IPS DF 4.7 (cell line): ENCODE results near the gene IREB2.
"Not testable (repeated sequence)": the region's sequence is repeated elsewhere in the genome, so short reads cannot be mapped to it uniquely, and the experiment has no call there.

Source experiments
- DNase-seq: peaks from one replicate; pipeline ENCODE4 v3.0.0-alpha.2; 2013; ENCODE audit warnings: low spot score; ENCODE audit errors: extremely low read depth

Gene IREB2

GRCh38 chr15:78437762-78438618, at the start of gene IREB2:
Gene IREB2 (plus strand): TSS chr15:78438216. CDS start chr15:78438338, 122 bp downstream.
- peak; percentile 94 for DNase-seq

- no peak for DNase-seq
Measured at GRCh38 chr15:78388865-78389264, 49.2 kb upstream of the IREB2 start.

GRCh38 chr15:78389322-78389721, 48.7 kb upstream of the IREB2 start:
- no peak for DNase-seq

- DNase-seq: no peak
Measured at GRCh38 chr15:78389738-78390137, 48.3 kb upstream of the IREB2 start.

- no peak for DNase-seq
Measured at GRCh38 chr15:78390242-78390641, 47.8 kb upstream of the IREB2 start.

- no peak for DNase-seq
Measured at GRCh38 chr15:78390826-78391225, 47.2 kb upstream of the IREB2 start.

GRCh38 chr15:78391781-78392180, 46.2 kb upstream of the IREB2 start:
- no peak for DNase-seq

GRCh38 chr15:78392430-78392829, 45.6 kb upstream of the IREB2 start:
- DNase-seq: no peak

GRCh38 chr15:78393137-78393536, 44.9 kb upstream of the IREB2 start:
- no peak for DNase-seq

GRCh38 chr15:78394026-78394425, 44.0 kb upstream of the IREB2 start:
- no peak for DNase-seq

GRCh38 chr15:78394981-78395616, 42.9 kb upstream of the IREB2 start:
- peak; percentile 72 for DNase-seq

GRCh38 chr15:78396186-78396814, 41.7 kb upstream of the IREB2 start:
- no peak for DNase-seq

GRCh38 chr15:78396976-78397375, 41.0 kb upstream of the IREB2 start:
- DNase-seq: no peak

- no peak for DNase-seq
Measured at GRCh38 chr15:78397382-78397781, 40.6 kb upstream of the IREB2 start.

- DNase-seq: no peak
Measured at GRCh38 chr15:78398076-78398825, 39.8 kb upstream of the IREB2 start.

- no peak for DNase-seq
Measured at GRCh38 chr15:78399091-78399490, 38.9 kb upstream of the IREB2 start.

GRCh38 chr15:78402061-78402610, 35.9 kb upstream of the IREB2 start:
- DNase-seq: no peak

GRCh38 chr15:78404125-78404524, 33.9 kb upstream of the IREB2 start:
- no peak for DNase-seq

- not testable (repeated sequence) for DNase-seq
Measured at GRCh38 chr15:78404796-78405195, 33.2 kb upstream of the IREB2 start.

- DNase-seq: no peak
Measured at GRCh38 chr15:78405336-78405924, 32.6 kb upstream of the IREB2 start.

GRCh38 chr15:78406016-78406585, 31.9 kb upstream of the IREB2 start:
- DNase-seq: no peak
